Thyroid gland (tissue), 4 donors: ENCODE data around the gene GARIN1A.

ENCODE experiments used
- POLR2A ChIP-seq, 2 donors: fragments of 450-650 bp; IDR thresholded peaks; one replicate each; pipeline ENCODE4 v1.6.1; 2017; ENCODE audit warnings: antibody characterized with exemption in 2 of 2, mild to moderate bottlenecking in 2 of 2, moderate library complexity in 1 of 2
- TF ChIP-seq, protein P1 (sequence below), 6 experiments: fragments of 200-600 bp in 3 of 6; fragments of 450-650 bp in 3 of 6; sonication (generic) in 3 of 6; IDR thresholded peaks; one replicate each; pipeline ENCODE4 v1.5.1; 2016 to 2019; ENCODE audit warnings: antibody characterized with exemption in 6 of 6, mild to moderate bottlenecking in 2 of 6, inconsistent platforms in 1 of 6, moderate library complexity in 1 of 6

DNA sequence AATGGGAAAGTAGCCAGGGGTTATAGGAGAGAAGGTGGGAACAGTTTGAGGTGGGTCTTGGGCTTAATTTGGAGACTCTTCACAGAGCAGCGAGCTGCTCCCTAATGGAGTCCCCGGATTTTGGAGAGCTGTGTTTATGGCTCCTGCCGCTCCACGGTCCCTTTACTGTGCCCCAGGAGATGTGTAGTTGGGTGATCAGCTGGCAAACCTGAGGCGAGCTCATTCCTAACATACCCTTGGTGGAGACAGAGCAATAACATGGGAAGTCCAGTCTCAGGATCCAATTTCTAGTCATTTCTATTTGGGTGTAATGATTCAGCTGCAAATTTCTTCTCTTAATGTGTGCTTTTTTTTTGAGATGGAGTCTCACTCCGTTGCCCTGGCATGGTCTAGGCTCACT, 1.5 kb downstream of the GARIN1A start:
- no peak for TF ChIP-seq POLR2A (IDR thresholded peaks at IDR 0.05)
- TF ChIP-seq, protein P1, sequence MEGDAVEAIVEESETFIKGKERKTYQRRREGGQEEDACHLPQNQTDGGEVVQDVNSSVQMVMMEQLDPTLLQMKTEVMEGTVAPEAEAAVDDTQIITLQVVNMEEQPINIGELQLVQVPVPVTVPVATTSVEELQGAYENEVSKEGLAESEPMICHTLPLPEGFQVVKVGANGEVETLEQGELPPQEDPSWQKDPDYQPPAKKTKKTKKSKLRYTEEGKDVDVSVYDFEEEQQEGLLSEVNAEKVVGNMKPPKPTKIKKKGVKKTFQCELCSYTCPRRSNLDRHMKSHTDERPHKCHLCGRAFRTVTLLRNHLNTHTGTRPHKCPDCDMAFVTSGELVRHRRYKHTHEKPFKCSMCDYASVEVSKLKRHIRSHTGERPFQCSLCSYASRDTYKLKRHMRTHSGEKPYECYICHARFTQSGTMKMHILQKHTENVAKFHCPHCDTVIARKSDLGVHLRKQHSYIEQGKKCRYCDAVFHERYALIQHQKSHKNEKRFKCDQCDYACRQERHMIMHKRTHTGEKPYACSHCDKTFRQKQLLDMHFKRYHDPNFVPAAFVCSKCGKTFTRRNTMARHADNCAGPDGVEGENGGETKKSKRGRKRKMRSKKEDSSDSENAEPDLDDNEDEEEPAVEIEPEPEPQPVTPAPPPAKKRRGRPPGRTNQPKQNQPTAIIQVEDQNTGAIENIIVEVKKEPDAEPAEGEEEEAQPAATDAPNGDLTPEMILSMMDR (IDR thresholded peaks at IDR 0.05), result no peak
